Smooth muscle cell (in vitro differentiated cells): ENCODE data around the gene PHETA1. TPM values are rescaled to one million over a fixed set of nuclear protein-coding genes. Genes with fewer than 3 reads are reported as not detected.
"Not testable (repeated sequence)": the region's sequence is repeated elsewhere in the genome, so short reads cannot be mapped to it uniquely, and the experiment has no call there.

Experiments used
- DNase-seq: peaks from one replicate; lab custom pipeline; 2025; ENCODE audit not compliant: unreplicated experiment; lab: John Stamatoyannopoulos, UW
- H2AFZ ChIP-seq: fragments of 200-600 bp; sonication (generic); 2 replicates; pipeline ENCODE4 v1.6.0; 2016; ENCODE audit warnings: antibody characterized with exemption, low read depth, mild to moderate bottlenecking
- H3F3A ChIP-seq: fragments of 200-600 bp; sonication (generic); 2 replicates; pipeline ENCODE4 v1.6.0; 2017; ENCODE audit warnings: antibody characterized with exemption, low read depth
- H3K27ac ChIP-seq: fragments of 200-600 bp; sonication (generic); 2 replicates; pipeline ENCODE4 v1.5.1; 2016; ENCODE audit warnings: low read depth, mild to moderate bottlenecking
- H3K27me3 ChIP-seq: fragments of 200-600 bp; sonication (generic); 2 replicates; pipeline ENCODE4 v1.6.1; 2016; ENCODE audit warnings: low read depth, mild to moderate bottlenecking
- H3K36me3 ChIP-seq: fragments of 200-600 bp; sonication (generic); 2 replicates; pipeline ENCODE4 v1.5.1; 2016; ENCODE audit warnings: low read depth
- H3K4me1 ChIP-seq: fragments of 200-600 bp; sonication (generic); 2 replicates; pipeline ENCODE4 v1.5.1; 2016; ENCODE audit warnings: low read depth
- H3K4me2 ChIP-seq: fragments of 200-600 bp; sonication (generic); 2 replicates; pipeline ENCODE4 v1.6.0; 2016; ENCODE audit warnings: mild to moderate bottlenecking
- H3K4me3 ChIP-seq: fragments of 200-600 bp; sonication (generic); 2 replicates; pipeline ENCODE4 v1.5.1; 2016; ENCODE audit warnings: mild to moderate bottlenecking
- H3K79me2 ChIP-seq: fragments of 200-600 bp; sonication (generic); 2 replicates; pipeline ENCODE4 v1.6.0; 2016; ENCODE audit warnings: low read depth, mild to moderate bottlenecking
- H3K9ac ChIP-seq: fragments of 200-600 bp; sonication (generic); 2 replicates; pipeline ENCODE4 v1.6.0; 2016; ENCODE audit warnings: low read depth
- H3K9me3 ChIP-seq: fragments of 200-600 bp; sonication (generic); replicated peaks from 2 replicates; pipeline ENCODE4 v1.5.1; 2016; ENCODE audit warnings: low read depth
- H4K20me1 ChIP-seq: fragments of 200-600 bp; sonication (generic); 2 replicates; pipeline ENCODE4 v1.6.0; 2016; ENCODE audit warnings: low read depth
- WGBS: methylation state at CpG from one replicate; pipeline ENCODE4 v1.1.7; 2016; ENCODE audit warnings: low lambda C conversion rate; 5-methylcytosine and 5-hydroxymethylcytosine counted together
- polyA plus RNA-seq: library from polyadenylated mRNA; unstranded; fragments of >200 nt; fragmentation: Nextera tagmentation; extraction: Ambion mirVana; gene quantifications from 2 replicates; pipeline ENCODE4 v1.2.1, GENCODE V29; 2016
- total RNA-seq: library from RNA; depleted of rRNA; stranded (reverse); fragments of >200 nt; gene quantifications from 2 replicates; pipeline ENCODE4 v1.2.3, GENCODE V29; 2014
- TF ChIP-seq, protein P1 (sequence below): fragments of 200-600 bp; sonication (generic); IDR thresholded peaks from 2 replicates; pipeline ENCODE4 v1.5.1; 2017; ENCODE audit warnings: borderline replicate concordance, mild to moderate bottlenecking, antibody characterized with exemption; ENCODE audit not compliant: insufficient read depth, poor library complexity, severe bottlenecking

Gene PHETA1
- total and polyA plus RNA-seq, 2 experiments from 2014 or later = 2.9 to 9.3 TPM

DNA sequence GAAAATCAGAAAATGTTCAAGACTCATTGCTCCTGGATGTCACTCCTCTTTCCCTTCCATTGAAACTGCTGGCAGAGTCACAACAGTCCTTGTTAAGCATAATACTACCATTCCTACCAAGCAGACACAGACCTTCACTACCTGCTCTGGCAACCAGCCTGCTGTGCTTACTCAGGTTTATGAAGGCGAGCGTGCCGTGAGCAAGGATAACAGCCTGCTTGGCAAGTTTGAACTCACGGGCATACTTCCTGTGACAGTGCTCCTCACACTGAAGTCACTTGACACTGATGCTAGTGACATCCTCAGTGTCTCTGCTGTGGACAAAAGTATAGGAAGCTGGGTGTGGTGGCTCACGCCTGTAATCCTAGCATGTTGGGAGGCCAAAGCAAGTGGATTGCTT is 15.7 kb upstream of the PHETA1 start:
- Histone ChIP-seq H3K4me2 (no peak overlapping the region), H3K4me3 (no peak overlapping the region), H4K20me1 (no peaks in the 10 kb centered on the region), H3K9ac (no peak overlapping the region), H3F3A (no peaks in the 10 kb centered on the region), H3K27ac (no peak overlapping the region), H3K36me3 (no peaks in the 10 kb centered on the region), H3K79me2 (no peaks in the 10 kb centered on the region), H3K9me3 (no peaks in the 10 kb centered on the region), H2AFZ (no peak overlapping the region), H3K4me1 (no peaks in the 10 kb centered on the region), H3K27me3 (no peaks in the 10 kb centered on the region)
- 86% methylated on average over 5 of the region's 5 CpGs for WGBS
- TF ChIP-seq, protein P1, sequence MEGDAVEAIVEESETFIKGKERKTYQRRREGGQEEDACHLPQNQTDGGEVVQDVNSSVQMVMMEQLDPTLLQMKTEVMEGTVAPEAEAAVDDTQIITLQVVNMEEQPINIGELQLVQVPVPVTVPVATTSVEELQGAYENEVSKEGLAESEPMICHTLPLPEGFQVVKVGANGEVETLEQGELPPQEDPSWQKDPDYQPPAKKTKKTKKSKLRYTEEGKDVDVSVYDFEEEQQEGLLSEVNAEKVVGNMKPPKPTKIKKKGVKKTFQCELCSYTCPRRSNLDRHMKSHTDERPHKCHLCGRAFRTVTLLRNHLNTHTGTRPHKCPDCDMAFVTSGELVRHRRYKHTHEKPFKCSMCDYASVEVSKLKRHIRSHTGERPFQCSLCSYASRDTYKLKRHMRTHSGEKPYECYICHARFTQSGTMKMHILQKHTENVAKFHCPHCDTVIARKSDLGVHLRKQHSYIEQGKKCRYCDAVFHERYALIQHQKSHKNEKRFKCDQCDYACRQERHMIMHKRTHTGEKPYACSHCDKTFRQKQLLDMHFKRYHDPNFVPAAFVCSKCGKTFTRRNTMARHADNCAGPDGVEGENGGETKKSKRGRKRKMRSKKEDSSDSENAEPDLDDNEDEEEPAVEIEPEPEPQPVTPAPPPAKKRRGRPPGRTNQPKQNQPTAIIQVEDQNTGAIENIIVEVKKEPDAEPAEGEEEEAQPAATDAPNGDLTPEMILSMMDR = no peak
- no peak for DNase-seq

DNA sequence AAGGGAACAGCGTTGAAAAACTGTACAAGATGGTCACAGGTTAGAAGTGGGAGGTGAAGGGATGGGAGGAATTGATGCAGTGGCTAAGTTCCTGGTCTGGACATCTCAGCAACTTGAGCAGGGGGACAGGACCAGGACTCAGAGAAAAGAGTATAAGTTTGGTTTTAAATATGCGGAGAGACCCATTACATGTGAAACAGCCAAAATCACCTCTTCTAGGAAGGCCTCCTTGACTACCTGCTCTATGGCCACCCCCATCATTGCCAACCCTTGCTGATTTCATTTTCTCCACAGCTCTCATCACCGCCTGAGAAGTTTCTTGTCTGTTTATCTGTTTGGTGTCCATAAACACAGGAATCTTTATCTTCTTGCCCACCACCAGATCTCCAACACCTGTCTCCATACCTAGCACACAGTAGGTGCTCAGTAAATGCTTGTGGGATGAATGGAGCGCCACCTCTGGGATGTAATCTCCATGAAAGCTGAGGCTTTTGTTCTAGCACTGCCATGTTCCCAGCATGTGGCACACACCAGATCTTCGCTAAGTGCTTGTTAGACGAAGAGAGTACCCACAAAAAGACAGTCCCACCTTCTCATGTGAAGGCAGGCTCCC is 11.2 kb upstream of the PHETA1 start:
- H3K36me3 ChIP-seq = no peaks in the 10 kb centered on the region
- no peak overlapping the region for H3K4me3 ChIP-seq
- TF ChIP-seq, protein P1 = no peak
- 87% methylated on average over 6 of the region's 6 CpGs for WGBS
- H3K27me3 ChIP-seq = no peaks in the 10 kb centered on the region
- no peak overlapping the region for H3K4me2 ChIP-seq
- no peak for DNase-seq
- no peaks in the 10 kb centered on the region for H4K20me1 ChIP-seq
- no peaks in the 10 kb centered on the region for H3K79me2 ChIP-seq
- no peaks in the 10 kb centered on the region for H3K9me3 ChIP-seq
- H2AFZ ChIP-seq = no peak overlapping the region
- no peaks in the 10 kb centered on the region for H3F3A ChIP-seq
- no peaks in the 10 kb centered on the region for H3K4me1 ChIP-seq
- H3K27ac ChIP-seq = no peak overlapping the region
- no peak overlapping the region for H3K9ac ChIP-seq

DNA sequence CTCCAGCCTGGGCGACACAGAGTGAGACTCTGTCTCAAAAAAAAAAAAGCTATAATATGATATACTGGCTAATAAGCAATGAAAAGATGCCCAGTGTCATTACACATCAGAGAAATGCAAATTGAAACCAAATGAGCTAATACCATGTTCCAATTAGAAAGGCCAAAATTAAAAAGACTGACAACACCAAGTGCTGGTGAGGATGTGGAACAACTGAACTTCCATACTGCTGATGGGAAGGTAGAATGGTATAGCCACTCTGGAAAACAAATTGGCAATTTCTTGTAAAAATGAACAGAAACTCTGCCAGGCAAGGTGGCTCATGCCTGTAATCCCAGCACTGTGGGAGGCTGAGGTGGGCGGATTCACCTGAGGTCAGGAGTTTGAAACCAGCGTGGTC is 8.5 kb upstream of the PHETA1 start:
- 95% methylated on average over 3 of the region's 3 CpGs for WGBS
- Histone ChIP-seq H3K4me3 (no peak overlapping the region), H4K20me1 (no peaks in the 10 kb centered on the region), H3K9me3 (no peaks in the 10 kb centered on the region), H3K36me3 (no peaks in the 10 kb centered on the region), H3K79me2 (no peaks in the 10 kb centered on the region), H3K4me2 (no peak overlapping the region), H3F3A (no peaks in the 10 kb centered on the region), H3K9ac (no peak overlapping the region), H3K27me3 (no peaks in the 10 kb centered on the region), H3K27ac (no peak overlapping the region), H2AFZ (no peak overlapping the region), H3K4me1 (no peaks in the 10 kb centered on the region)
- TF ChIP-seq, protein P1 = no peak
- no peak for DNase-seq

DNA sequence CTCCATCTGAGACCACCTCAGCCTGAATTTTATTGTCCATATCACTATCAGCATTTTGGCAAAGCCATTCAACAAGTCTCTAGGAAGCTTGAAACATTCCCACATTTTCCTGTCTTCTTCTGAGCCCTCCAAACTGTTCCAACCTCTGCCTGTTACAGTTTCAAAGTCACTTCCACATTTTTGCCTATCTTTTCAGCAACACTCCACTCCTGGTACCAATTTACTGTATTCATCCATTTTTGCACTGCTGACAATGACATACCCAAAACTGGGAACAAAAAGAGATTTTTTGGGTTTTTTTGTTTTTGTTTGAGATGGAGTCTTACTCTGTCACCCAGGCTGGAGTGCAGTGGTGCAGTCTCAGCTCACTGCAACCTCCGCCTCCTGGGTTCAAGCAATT is 4.3 kb upstream of the PHETA1 start:
- H3K27me3 ChIP-seq, H3K36me3 ChIP-seq, H3K4me3 ChIP-seq, DNase-seq, H3K4me1 ChIP-seq, H3K79me2 ChIP-seq, H2AFZ ChIP-seq, H3F3A ChIP-seq, H3K27ac ChIP-seq, H3K9me3 ChIP-seq, H3K9ac ChIP-seq, H3K4me2 ChIP-seq, H4K20me1 ChIP-seq: not testable (repeated sequence)
- 100% methylated on average over 1 of the region's 1 CpG for WGBS
